Measurements from ENCODE around the gene EMC7.
A peak's percentile ranks its signal among the peaks of the same experiment; 100 is the strongest.

EMC7 gene

DNA sequence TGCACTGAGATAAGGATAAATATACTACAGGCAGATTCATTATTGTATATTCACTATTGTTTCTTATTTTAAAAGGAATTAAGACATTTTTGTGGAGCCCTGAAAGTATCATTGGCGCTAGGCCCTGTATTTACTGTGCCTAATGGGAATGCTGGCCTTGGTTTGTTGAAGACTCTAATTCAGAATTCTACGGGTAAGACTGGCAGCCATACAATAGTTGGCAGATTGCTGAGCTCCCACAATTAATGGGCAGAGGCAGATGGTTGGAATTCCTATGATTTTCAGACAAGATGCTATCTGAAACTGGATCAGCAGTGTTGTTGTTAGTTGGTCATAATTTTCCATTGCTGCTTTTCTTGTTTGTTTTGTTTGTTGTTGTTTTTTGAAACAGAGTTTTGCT lies 15.0 kb upstream of the EMC7 start:
- TF ChIP-seq, protein P1, sequence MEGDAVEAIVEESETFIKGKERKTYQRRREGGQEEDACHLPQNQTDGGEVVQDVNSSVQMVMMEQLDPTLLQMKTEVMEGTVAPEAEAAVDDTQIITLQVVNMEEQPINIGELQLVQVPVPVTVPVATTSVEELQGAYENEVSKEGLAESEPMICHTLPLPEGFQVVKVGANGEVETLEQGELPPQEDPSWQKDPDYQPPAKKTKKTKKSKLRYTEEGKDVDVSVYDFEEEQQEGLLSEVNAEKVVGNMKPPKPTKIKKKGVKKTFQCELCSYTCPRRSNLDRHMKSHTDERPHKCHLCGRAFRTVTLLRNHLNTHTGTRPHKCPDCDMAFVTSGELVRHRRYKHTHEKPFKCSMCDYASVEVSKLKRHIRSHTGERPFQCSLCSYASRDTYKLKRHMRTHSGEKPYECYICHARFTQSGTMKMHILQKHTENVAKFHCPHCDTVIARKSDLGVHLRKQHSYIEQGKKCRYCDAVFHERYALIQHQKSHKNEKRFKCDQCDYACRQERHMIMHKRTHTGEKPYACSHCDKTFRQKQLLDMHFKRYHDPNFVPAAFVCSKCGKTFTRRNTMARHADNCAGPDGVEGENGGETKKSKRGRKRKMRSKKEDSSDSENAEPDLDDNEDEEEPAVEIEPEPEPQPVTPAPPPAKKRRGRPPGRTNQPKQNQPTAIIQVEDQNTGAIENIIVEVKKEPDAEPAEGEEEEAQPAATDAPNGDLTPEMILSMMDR (IDR thresholded peaks at IDR 0.05; ENCODE audit: low read depth, low read length, missing control alignments): no peak
- in situ Hi-C loops (cut with HindIII; ENCODE audit: low pct_ligation_motif_present, low sequenced_read_pairs): no loop called here
- Histone ChIP-seq H3K27ac (no peak overlapping the region), H3K36me3 (replicated peaks) (no peaks in the 10 kb centered on the region), H3K27me3 (replicated peaks) (no peaks in the 10 kb centered on the region), H3K4me3 (ENCODE audit: low read depth, low read length) (no peak overlapping the region)
- no peak for DNase-seq

DNA sequence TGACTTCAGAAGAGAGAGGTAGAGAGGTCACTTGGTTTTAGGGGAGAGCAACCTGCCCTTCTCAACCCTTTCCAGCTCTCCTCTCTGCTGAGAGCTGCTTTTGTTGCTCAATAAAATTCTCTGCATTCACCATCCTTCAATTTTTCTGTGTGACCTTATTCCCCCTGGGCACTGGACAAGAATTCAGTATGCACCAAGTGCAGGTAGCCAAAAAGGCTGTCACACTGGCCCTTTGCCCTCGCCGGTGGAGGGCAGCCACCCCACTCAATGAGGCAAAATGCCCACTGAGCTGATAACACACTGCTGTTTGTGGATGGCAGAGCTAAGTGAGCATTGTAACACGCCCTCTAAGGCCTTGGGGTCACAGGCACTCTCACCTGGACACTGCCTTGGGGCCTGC lies 13.1 kb upstream of the EMC7 start:
- in situ Hi-C loops (cut with HindIII; ENCODE audit: low pct_ligation_motif_present, low sequenced_read_pairs): no loop called here
- Histone ChIP-seq H3K27me3 (replicated peaks) (no peaks in the 10 kb centered on the region), H3K4me3 (ENCODE audit: low read depth, low read length) (no peak overlapping the region), H3K27ac (no peak overlapping the region), H3K36me3 (replicated peaks) (no peaks in the 10 kb centered on the region)
- no peak for DNase-seq
- TF ChIP-seq, protein P1 (IDR thresholded peaks at IDR 0.05; ENCODE audit: low read depth, low read length, missing control alignments): no peak

DNA sequence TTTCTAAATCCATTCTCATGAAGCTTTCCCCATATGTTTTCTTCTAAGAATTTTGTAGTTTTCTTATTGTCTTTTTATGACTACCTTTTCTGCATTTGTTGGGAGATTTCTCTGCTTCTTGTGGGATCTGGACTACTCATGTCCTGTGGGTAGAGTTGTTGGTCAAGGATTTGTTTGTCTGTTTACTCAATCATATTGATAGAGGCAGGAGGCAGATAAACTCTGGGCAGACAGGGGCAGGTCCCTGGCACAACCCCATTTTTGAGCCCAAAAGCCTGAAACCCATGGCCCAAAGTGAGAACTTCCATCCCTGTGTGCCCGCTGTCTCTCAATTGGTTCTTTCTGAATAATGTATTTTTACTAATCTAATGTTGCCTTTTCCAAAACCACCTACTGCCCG lies 12.6 kb upstream of the EMC7 start:
- in situ Hi-C loops (cut with HindIII; ENCODE audit: low pct_ligation_motif_present, low sequenced_read_pairs): no loop called here
- H3K27me3 ChIP-seq (replicated peaks): no peaks in the 10 kb centered on the region
- DNase-seq: no peak
- no peak overlapping the region for H3K27ac ChIP-seq
- H3K4me3 ChIP-seq (ENCODE audit: low read depth, low read length): no peak overlapping the region
- TF ChIP-seq, protein P1 (IDR thresholded peaks at IDR 0.05; ENCODE audit: low read depth, low read length, missing control alignments): no peak
- H3K36me3 ChIP-seq (replicated peaks): no peaks in the 10 kb centered on the region

DNA sequence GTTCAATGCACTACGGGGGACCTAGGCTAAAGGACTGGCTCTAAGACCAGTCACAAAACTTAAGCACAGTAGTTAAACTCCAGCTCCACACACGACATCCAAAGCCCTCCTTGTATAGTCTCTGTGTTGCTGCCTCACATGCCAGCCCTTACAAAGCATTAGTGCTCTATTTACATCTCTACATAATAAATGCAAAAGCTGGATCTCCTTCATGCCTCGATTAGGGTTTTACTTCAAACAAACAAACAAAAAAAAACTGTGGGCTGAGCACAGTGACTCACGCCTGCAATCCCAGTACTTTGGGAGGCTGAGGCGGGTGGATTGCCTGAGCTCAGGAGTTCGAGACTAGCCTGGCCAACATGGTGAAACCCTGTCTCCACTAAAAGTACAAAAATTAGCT lies 9.8 kb upstream of the EMC7 start:
- no peaks in the 10 kb centered on the region for H3K36me3 ChIP-seq (replicated peaks)
- H3K4me3 ChIP-seq (ENCODE audit: low read depth, low read length): no peak overlapping the region
- no peak for DNase-seq
- no peak overlapping the region for H3K27ac ChIP-seq
- TF ChIP-seq, protein P1 (IDR thresholded peaks at IDR 0.05; ENCODE audit: low read depth, low read length, missing control alignments): no peak
- in situ Hi-C loops (cut with HindIII; ENCODE audit: low pct_ligation_motif_present, low sequenced_read_pairs): no loop called here
- no peaks in the 10 kb centered on the region for H3K27me3 ChIP-seq (replicated peaks)

DNA sequence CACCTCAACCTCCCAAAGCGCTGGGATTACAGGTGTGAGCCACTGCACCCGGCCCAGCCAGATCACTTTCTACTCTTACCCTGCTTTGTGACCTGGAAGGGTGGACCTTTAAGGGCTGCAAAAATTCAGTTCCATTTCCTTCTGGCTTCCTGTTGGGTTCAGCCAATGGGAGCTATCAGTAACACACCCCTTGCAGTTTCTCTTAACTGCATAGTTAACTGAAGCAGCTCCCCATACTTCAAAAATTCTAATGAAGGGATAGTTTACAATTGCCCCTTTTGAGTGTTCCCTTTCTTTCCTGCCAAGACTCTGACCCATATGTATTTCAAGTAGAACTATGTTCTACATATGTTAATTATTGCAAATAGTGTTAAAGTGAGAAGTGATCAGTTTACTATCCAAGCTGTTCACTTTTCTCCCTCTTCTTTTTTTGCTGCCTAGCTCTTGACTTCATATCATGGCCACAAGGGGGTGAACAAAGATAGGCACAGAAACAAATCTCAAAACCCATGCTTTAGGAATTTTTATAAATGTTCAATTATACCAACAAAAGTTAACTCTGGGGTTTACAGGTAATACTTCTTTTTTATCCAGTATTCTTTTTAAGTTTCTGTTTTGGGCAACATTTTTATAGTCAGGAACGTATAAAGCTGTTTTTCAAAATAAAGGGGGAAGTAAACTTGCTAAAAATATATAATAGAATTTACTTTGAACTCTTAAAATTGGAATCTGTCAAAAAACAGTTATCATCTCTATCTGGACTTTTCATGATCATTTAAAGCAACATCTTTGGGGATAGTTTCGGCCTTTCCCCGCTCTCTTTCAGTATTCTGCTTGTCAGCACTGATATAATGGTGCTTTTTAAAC lies 8.4 kb upstream of the EMC7 start:
- in situ Hi-C loops (cut with HindIII; ENCODE audit: low pct_ligation_motif_present, low sequenced_read_pairs): no loop called here
- Histone ChIP-seq H3K4me3 (ENCODE audit: low read depth, low read length) (no peak overlapping the region), H3K27me3 (replicated peaks) (no peaks in the 10 kb centered on the region), H3K27ac (no peak overlapping the region), H3K36me3 (replicated peaks) (no peaks in the 10 kb centered on the region)
- DNase-seq: peak; percentile 29
- TF ChIP-seq, protein P1 (IDR thresholded peaks at IDR 0.05; ENCODE audit: low read depth, low read length, missing control alignments): peak; percentile 75

DNA sequence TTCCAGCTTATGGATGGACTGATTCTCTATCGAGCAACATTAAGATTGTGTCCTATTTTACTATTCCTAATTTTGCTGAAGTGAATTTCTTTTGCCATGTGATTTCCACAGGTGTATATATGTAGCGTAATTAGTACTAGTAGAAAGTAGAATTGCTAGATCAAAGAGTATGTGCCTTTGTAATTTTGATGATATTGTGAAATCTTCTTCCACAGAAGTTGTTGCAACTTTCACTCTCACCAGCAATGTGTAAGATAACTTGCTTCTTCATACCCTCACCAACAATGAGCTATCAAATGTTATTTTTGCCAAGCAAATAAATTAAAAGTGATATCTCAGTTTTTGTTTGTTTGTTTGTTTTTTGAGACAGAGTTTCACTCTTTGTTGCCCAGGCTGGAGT lies 5.7 kb upstream of the EMC7 start:
- H3K36me3 ChIP-seq (replicated peaks): no peaks in the 10 kb centered on the region
- in situ Hi-C loops (cut with HindIII; ENCODE audit: low pct_ligation_motif_present, low sequenced_read_pairs): no loop called here
- TF ChIP-seq, protein P1 (IDR thresholded peaks at IDR 0.05; ENCODE audit: low read depth, low read length, missing control alignments): no peak
- no peak overlapping the region for H3K4me3 ChIP-seq (ENCODE audit: low read depth, low read length)
- no peaks in the 10 kb centered on the region for H3K27me3 ChIP-seq (replicated peaks)
- DNase-seq: no peak
- H3K27ac ChIP-seq: no peak overlapping the region

Measured in brain microvascular endothelial cell (primary cell).